K562 (cell line): Measurements from ENCODE around the gene CHD1L. TPM values are rescaled to one million over a fixed set of nuclear protein-coding genes. Genes with fewer than 3 reads are reported as not detected.

ENCODE experiments used
- ATAC-seq: fragments of 200-7000 bp; cut with Tn5 transposase; 3 replicates; pipeline ENCODE4 v1.9.1; 2020; ENCODE audit warnings: moderate library complexity
- BruUV-seq: library from RNA; stranded (reverse); fragments of 400-500 nt; replicated peaks from 2 replicates; lab custom pipeline; 2021; lab: Mats Ljungman, UMichigan
- CTCF ChIA-PET: fragments of 300-600 bp; formaldehyde crosslinking; extraction: SDS; loops from one replicate; lab custom pipeline; 2021; ENCODE audit warnings: low intra/inter-chr PET ratio; lab: Yijun Ruan, JAX
- POLR2A ChIA-PET: fragments of 300-600, 350-650 bp; sonication (Branson Sonifier 250); formaldehyde crosslinking; extraction: SDS; loops from one replicate; lab custom pipeline; 2021; ENCODE audit warnings: antibody characterized with exemption, inconsistent platforms; lab: Yijun Ruan, JAX
- DNase-seq, 4 experiments: peaks; one replicate each; pipeline versions ENCODE4 v3.0.0 to v3.0.0-alpha.2; 2011 to 2018; ENCODE audit warnings: low spot score in 3 of 4, mixed read lengths in 3 of 4; ENCODE audit errors: extremely low read depth in 1 of 4
- FAIRE-seq: peaks from 2 replicates; lab custom pipeline; 2011; peaks lifted over from hg19 to GRCh38; lab: Jason Lieb, UNC
- H2AFZ ChIP-seq: 2 replicates; pipeline ENCODE4 v1.6.0; 2011; ENCODE audit warnings: low read depth, low read length, control low read depth, inconsistent platforms
- H3K27ac ChIP-seq: fragments of 200-600 bp; 3 replicates; pipeline ENCODE4 v1.8.0; 2011; ENCODE audit warnings: low read depth, mild to moderate bottlenecking, control low read depth, inconsistent platforms, low read length, moderate library complexity, mixed read lengths; ENCODE audit errors: extremely low read depth
- H3K27me3 ChIP-seq, 2 experiments: fragments of 300-600 bp in 1 of 2; 2 replicates in 1 of 2; 3 replicates in 1 of 2; pipeline versions ENCODE4 v1.6.0 to v1.8.0; 2011; ENCODE audit warnings: inconsistent platforms in 2 of 2, low read length in 2 of 2, mild to moderate bottlenecking in 1 of 2, mixed read lengths in 1 of 2, moderate library complexity in 1 of 2; ENCODE audit not compliant: control insufficient read depth in 2 of 2, insufficient read depth in 2 of 2
- H3K36me3 ChIP-seq: fragments of 300-600 bp; 3 replicates; pipeline ENCODE4 v1.8.0; 2011; ENCODE audit warnings: mild to moderate bottlenecking, low read length, inconsistent platforms; ENCODE audit not compliant: control insufficient read depth, insufficient read depth
- H3K4me1 ChIP-seq, 2 experiments: fragments of 200-600 bp in 1 of 2; replicated peaks in 1 of 2; 2 replicates in 1 of 2; 3 replicates in 1 of 2; pipeline versions ENCODE4 v1.5.1 to v1.8.0; 2011; ENCODE audit warnings: inconsistent platforms in 2 of 2, low read length in 2 of 2, mild to moderate bottlenecking in 1 of 2, mixed read lengths in 1 of 2, moderate library complexity in 1 of 2; ENCODE audit not compliant: control insufficient read depth in 2 of 2, insufficient read depth in 2 of 2
- H3K4me2 ChIP-seq: 2 replicates; pipeline ENCODE4 v1.6.1; 2011; ENCODE audit warnings: low read length, control low read depth, inconsistent platforms, mixed read lengths; ENCODE audit not compliant: insufficient read depth
- H3K4me3 ChIP-seq: fragments of 200-600 bp; sonication (generic), shearing (Covaris generic); 2 replicates; pipeline ENCODE4 v1.5.1; 2016; ENCODE audit warnings: control low read depth, inconsistent platforms
- H3K79me2 ChIP-seq: fragments of 200-600 bp; 3 replicates; pipeline ENCODE4 v1.8.0; 2011; ENCODE audit warnings: low read length, inconsistent platforms; ENCODE audit not compliant: control insufficient read depth, insufficient read depth
- H3K9ac ChIP-seq, 2 experiments: 2 replicates each; pipeline versions ENCODE4 v1.6.0 to v1.6.1; 2011; ENCODE audit warnings: low read depth in 2 of 2, low read length in 2 of 2, control low read depth in 1 of 2, inconsistent platforms in 1 of 2, mild to moderate bottlenecking in 1 of 2, mixed read lengths in 1 of 2; ENCODE audit not compliant: insufficient read depth in 1 of 2
- H3K9me1 ChIP-seq: one replicate; pipeline ENCODE4 v1.6.0; 2011; ENCODE audit warnings: inconsistent platforms, mild to moderate bottlenecking, low read length, moderate library complexity; ENCODE audit not compliant: control insufficient read depth, insufficient read depth
- H3K9me3 ChIP-seq: replicated peaks from 2 replicates; pipeline ENCODE4 v1.5.1; 2011; ENCODE audit warnings: low read depth, low read length, inconsistent platforms; ENCODE audit not compliant: control insufficient read depth, insufficient read depth
- H4K20me1 ChIP-seq: replicated peaks from 2 replicates; pipeline ENCODE4 v1.6.1; 2011; ENCODE audit warnings: low read length, inconsistent platforms, mixed read lengths; ENCODE audit not compliant: control insufficient read depth, insufficient read depth
- CTCFL ChIP-seq: IDR thresholded peaks from 2 replicates; pipeline ENCODE4 v1.6.1; 2011; ENCODE audit warnings: borderline replicate concordance, low read depth, mild to moderate bottlenecking, moderate library complexity, low read length; ENCODE audit not compliant: insufficient read depth, poor library complexity, severe bottlenecking
- KAT8 ChIP-seq: fragments of 450-650 bp; IDR thresholded peaks from 2 replicates; pipeline ENCODE4 v1.6.1; 2016; ENCODE audit warnings: low read depth, mild to moderate bottlenecking
- NFE2L1 ChIP-seq: fragments of 450-650 bp; IDR thresholded peaks from 2 replicates; pipeline ENCODE4 v1.6.1; 2016; ENCODE audit warnings: missing genetic modification characterization, low read depth, mild to moderate bottlenecking, missing compliant biosample characterization, moderate library complexity, borderline replicate concordance
- SMAD3 ChIP-seq: fragments of 450-650 bp; formaldehyde crosslinking; conservative IDR thresholded peaks from 2 replicates; pipeline ENCODE4 v1.4.0; 2020; ENCODE audit warnings: mild to moderate bottlenecking
- SRSF1 ChIP-seq: fragments of 200-400 bp; formaldehyde crosslinking; IDR thresholded peaks from 2 replicates; pipeline ENCODE4 v1.6.1; 2017; ENCODE audit warnings: mild to moderate bottlenecking, low read depth, low read length, moderate library complexity
- TFAM ChIP-seq: fragments of 250-450 bp; sonication (Bioruptor Pico); conservative IDR thresholded peaks from 2 replicates; pipeline ENCODE4 v1.5.0; 2021; ENCODE audit warnings: mild to moderate bottlenecking, moderate library complexity
- ZNF140 ChIP-seq: fragments of 250-450 bp; sonication (Bioruptor Pico); IDR thresholded peaks from 2 replicates; pipeline ENCODE4 v1.8.0; 2021; ENCODE audit warnings: moderate library complexity, mild to moderate bottlenecking, inconsistent platforms
- ZNF224 ChIP-seq: sonication (generic); formaldehyde crosslinking; IDR thresholded peaks from 2 replicates; pipeline ENCODE4 v1.8.0; 2022; ENCODE audit warnings: mild to moderate bottlenecking, missing genetic modification reagents
- ZNF436 ChIP-seq: fragments of 250-450, 450-650 bp; sonication (Bioruptor Pico); formaldehyde crosslinking; IDR thresholded peaks from 2 replicates; pipeline ENCODE4 v1.7.0; 2020; ENCODE audit warnings: mild to moderate bottlenecking
- WGBS: fragments of 100-300 bp; shearing (Covaris generic); methylation state at CpG from one replicate; pipeline ENCODE4 v1.1.6; 2016; ENCODE audit warnings: low coverage, mixed read lengths; ENCODE audit not compliant: insufficient coverage; ENCODE audit errors: missing lambda C conversion rate; 5-methylcytosine and 5-hydroxymethylcytosine counted together
- in situ Hi-C: fragments of 300-500 bp; cut with MboI; formaldehyde crosslinking; loops from 4 replicates; pipeline ENCODE4 v1.15.0; 2018; ENCODE audit warnings: inconsistent platforms, mixed read lengths
- intact Hi-C: fragments of 100-400 bp; cut with micrococcal nuclease; formaldehyde crosslinking; loops from 2 replicates; pipeline ENCODE4 v1.14.2; 2022
- polyA plus RNA-seq, 8 experiments: library from polyadenylated mRNA; depleted of rRNA in 4 of 8; stranded (reverse) in 5 of 8; unstranded in 3 of 8; fragments of >200 nt; fragmentation: Nextera tagmentation in 2 of 8; fragmentation: Illumina TruSeq in 1 of 8; extraction: Ambion mirVana in 2 of 8; extraction: Trizol in 1 of 8; gene quantifications; 2 replicates each; pipeline versions ENCODE4 v1.2.1 to v1.2.3, GENCODE V29; 2011 to 2014; ENCODE audit warnings: inconsistent platforms in 1 of 8, missing spikeins in 1 of 8
- total RNA-seq, 7 experiments: library from RNA; depleted of rRNA in 6 of 7; stranded (reverse); fragments of >200 nt in 6 of 7; fragmentation: Illumina TruSeq in 2 of 7; extraction: Trizol in 2 of 7; gene quantifications; 2 replicates each; pipeline versions ENCODE4 v1.2.1 to v1.2.3, GENCODE V29; 2011 to 2021; ENCODE audit warnings: low replicate concordance in 1 of 7
- TF ChIP-seq, protein P1 (sequence below): fragments of 250-450 bp; sonication (Bioruptor Pico); IDR thresholded peaks from 2 replicates; pipeline ENCODE4 v1.8.0; 2022; ENCODE audit warnings: moderate library complexity, mild to moderate bottlenecking, inconsistent platforms
- TF ChIP-seq, protein P2 (sequence below): sonication (generic); formaldehyde crosslinking; IDR thresholded peaks from 2 replicates; pipeline ENCODE4 v1.8.0; 2022; ENCODE audit warnings: mild to moderate bottlenecking, missing genetic modification reagents, borderline replicate concordance
- TF ChIP-seq, protein P3 (sequence below): sonication (generic); formaldehyde crosslinking; IDR thresholded peaks from 2 replicates; pipeline ENCODE4 v1.8.0; 2023; ENCODE audit warnings: mild to moderate bottlenecking, missing genetic modification reagents

CHD1L gene
- total and polyA plus RNA-seq, 9 of the 15 experiments (the other 6 are each of a cell fraction or from before 2014, with no cell fraction given): 25.0 to 93.3 (median 59.1) TPM

DNA sequence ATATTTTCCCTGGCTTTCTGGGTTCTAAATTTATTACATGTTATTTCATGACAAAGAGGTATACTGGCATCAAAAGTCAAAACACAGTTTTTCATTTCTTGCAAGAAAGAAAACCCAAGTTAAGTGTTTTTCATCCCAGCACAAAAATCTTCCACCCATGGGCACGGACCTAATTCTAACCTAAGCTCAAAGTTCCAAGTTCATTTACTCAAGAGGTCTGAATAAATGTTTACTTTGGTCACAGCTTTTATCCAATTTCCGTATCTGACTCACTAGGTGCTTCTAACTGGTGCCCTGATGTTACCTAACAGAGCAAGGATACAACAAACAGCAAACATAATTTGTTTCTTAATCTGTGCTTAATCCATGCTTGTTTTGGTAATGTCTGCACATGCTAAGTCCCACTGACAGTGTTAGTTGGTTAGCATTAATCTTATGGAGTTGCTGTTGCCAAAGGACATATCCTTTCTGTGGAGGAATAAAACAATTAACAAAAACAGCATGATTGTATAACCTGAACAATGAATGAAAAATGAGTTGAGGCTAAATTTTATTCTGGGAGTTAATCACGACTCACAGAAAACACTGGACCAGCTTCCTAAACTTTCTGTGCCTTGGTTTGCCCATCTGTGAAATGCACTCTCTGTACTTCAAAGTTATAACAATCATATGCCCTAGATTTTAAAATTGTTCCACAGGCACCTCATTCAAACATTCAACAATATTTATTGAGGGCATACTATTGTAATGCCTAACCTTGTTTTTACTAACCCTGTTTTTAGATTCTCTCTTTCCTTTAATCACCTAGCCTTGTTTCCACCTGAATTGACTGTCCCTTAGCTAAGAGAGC is 4.2 kb upstream of the CHD1L start:
- no TSS peak for BruUV-seq
- H3K9me3 ChIP-seq: peaks cover 9% of the 10 kb centered on the region
- H3K36me3 ChIP-seq: 0 out of 3 replicates have a peak, but pooled peaks cover 2% of the 10 kb centered on the region
- H3K27ac ChIP-seq: no peak overlapping the region
- CTCF ChIA-PET: no interaction called here
- no peak overlapping the region for H3K4me2 ChIP-seq
- peaks cover 0 to 7% of the 10 kb centered on the region in 2 experiments; a peak in 3 of 5 replicates for H3K4me1 ChIP-seq
- in situ Hi-C loops (no loop called here), intact Hi-C loops (no loop called here)
- no peak overlapping the region for H3K9ac ChIP-seq
- H3K27me3 ChIP-seq: no peaks in the 10 kb centered on the region
- ATAC-seq (no peak), FAIRE-seq (no peak), DNase-seq (no peak)
- POLR2A ChIA-PET: interaction anchor here (1.0 kb wide), 2 partner anchors 8 to 68 kb away, joined by 3 to 4 read pairs; no protein-coding TSS in a partner anchor
- 4% methylated on average over 3 of the region's 3 CpGs for WGBS
- H4K20me1 ChIP-seq: no peaks in the 10 kb centered on the region
- H3K9me1 ChIP-seq: no peaks in the 10 kb centered on the region
- H3K4me3 ChIP-seq: no peak overlapping the region
- peaks cover 8% of the 10 kb centered on the region for H3K79me2 ChIP-seq
- H2AFZ ChIP-seq: no peak overlapping the region
- TF ChIP-seq, protein P1, sequence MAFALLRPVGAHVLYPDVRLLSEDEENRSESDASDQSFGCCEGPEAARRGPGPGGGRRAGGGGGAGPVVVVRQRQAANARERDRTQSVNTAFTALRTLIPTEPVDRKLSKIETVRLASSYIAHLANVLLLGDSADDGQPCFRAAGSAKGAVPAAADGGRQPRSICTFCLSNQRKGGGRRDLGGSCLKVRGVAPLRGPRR: no peak
- TF ChIP-seq, protein P2, sequence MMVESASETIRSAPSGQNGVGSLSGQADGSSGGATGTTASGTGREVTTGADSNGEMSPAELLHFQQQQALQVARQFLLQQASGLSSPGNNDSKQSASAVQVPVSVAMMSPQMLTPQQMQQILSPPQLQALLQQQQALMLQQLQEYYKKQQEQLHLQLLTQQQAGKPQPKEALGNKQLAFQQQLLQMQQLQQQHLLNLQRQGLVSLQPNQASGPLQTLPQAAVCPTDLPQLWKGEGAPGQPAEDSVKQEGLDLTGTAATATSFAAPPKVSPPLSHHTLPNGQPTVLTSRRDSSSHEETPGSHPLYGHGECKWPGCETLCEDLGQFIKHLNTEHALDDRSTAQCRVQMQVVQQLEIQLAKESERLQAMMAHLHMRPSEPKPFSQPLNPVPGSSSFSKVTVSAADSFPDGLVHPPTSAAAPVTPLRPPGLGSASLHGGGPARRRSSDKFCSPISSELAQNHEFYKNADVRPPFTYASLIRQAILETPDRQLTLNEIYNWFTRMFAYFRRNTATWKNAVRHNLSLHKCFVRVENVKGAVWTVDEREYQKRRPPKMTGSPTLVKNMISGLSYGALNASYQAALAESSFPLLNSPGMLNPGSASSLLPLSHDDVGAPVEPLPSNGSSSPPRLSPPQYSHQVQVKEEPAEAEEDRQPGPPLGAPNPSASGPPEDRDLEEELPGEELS: no peak
- TF ChIP-seq SMAD3 (CRISPR knock-in tag) (no peak), SRSF1 (no peak), KAT8 (no peak), CTCFL (no peak), ZNF436 (CRISPR knock-in tag) (no peak), TFAM (CRISPR knock-in tag) (no peak), ZNF140 (no peak), ZNF224 (CRISPR knock-in tag) (no peak), NFE2L1 (tag) (no peak)
- TF ChIP-seq, protein P3, sequence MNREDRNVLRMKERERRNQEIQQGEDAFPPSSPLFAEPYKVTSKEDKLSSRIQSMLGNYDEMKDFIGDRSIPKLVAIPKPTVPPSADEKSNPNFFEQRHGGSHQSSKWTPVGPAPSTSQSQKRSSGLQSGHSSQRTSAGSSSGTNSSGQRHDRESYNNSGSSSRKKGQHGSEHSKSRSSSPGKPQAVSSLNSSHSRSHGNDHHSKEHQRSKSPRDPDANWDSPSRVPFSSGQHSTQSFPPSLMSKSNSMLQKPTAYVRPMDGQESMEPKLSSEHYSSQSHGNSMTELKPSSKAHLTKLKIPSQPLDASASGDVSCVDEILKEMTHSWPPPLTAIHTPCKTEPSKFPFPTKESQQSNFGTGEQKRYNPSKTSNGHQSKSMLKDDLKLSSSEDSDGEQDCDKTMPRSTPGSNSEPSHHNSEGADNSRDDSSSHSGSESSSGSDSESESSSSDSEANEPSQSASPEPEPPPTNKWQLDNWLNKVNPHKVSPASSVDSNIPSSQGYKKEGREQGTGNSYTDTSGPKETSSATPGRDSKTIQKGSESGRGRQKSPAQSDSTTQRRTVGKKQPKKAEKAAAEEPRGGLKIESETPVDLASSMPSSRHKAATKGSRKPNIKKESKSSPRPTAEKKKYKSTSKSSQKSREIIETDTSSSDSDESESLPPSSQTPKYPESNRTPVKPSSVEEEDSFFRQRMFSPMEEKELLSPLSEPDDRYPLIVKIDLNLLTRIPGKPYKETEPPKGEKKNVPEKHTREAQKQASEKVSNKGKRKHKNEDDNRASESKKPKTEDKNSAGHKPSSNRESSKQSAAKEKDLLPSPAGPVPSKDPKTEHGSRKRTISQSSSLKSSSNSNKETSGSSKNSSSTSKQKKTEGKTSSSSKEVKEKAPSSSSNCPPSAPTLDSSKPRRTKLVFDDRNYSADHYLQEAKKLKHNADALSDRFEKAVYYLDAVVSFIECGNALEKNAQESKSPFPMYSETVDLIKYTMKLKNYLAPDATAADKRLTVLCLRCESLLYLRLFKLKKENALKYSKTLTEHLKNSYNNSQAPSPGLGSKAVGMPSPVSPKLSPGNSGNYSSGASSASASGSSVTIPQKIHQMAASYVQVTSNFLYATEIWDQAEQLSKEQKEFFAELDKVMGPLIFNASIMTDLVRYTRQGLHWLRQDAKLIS (CRISPR knock-in tag): no peak
